Suppressor macrophage treated with lipopolysaccharide for 4 hours (primary cell): ENCODE measurements around the gene FKBP6.
A peak's percentile ranks its signal among the peaks of the same experiment; 100 is the strongest.
"Not testable (repeated sequence)": the region's sequence is repeated elsewhere in the genome, so short reads cannot be mapped to it uniquely, and the experiment has no call there.

ENCODE experiments used
- DNase-seq: peaks from one replicate; pipeline ENCODE4 v3.0.0-alpha.2; 2020

The FKBP6 gene, protein sequence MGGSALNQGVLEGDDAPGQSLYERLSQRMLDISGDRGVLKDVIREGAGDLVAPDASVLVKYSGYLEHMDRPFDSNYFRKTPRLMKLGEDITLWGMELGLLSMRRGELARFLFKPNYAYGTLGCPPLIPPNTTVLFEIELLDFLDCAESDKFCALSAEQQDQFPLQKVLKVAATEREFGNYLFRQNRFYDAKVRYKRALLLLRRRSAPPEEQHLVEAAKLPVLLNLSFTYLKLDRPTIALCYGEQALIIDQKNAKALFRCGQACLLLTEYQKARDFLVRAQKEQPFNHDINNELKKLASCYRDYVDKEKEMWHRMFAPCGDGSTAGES

GRCh38 chr7:73327922-73328321 is at the start of gene FKBP6, which contains the start of gene TRIM50:
FKBP6 (plus strand) TSS chr7:73328161; CDS start chr7:73328429, 268 bp downstream.
TRIM50 (minus strand) TSS chr7:73328082; CDS start chr7:73324787, 3,295 bp downstream.
- DNase-seq = not testable (repeated sequence)

GRCh38 chr7:73297235-73297634 is 30.7 kb upstream of the FKBP6 start:
- not testable (repeated sequence) for DNase-seq

DNA sequence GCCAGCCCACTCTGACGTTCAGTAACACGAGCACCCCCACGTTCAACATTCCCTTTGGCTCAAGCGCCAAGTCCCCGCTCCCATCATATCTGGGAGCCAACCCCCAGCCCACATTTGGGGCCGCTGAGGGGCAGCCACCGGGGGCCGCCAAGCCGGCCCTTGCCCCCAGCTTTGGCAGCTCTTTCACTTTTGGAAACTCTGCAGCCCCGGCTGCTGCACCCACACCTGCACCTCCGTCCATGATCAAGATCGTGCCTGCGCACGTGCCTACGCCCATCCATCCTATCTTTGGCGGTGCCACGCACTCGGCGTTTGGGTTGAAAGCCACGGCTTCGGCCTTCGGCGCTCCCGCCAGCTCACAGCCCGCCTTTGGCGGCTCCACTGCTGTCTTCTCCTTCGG is 30.3 kb upstream of the FKBP6 start:
- DNase-seq = not testable (repeated sequence)

- DNase-seq = not testable (repeated sequence)
Observed at GRCh38 chr7:73299812-73300211, 28.1 kb upstream of the FKBP6 start.

GRCh38 chr7:73301108-73301507 is 26.9 kb upstream of the FKBP6 start:
- DNase-seq = not testable (repeated sequence)

DNA sequence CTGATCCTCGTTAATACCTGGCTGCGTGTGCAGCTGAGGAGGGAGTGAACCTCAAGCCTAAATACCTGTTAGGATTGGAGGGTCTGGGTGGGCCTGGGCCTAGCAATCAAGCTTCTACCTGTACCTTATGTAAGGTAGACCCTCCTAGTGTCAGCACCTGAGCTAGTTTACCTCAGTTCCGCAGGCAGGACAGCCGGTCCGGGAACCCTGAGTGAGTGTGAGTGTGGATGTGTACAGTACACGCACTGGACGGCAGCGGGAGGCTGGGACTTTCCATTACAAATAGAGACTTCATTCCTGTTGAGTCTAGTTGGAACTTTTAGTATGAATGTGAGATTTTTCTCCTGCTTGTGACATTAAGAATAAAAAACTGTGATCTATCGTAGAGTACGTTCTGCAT is 25.1 kb upstream of the FKBP6 start:
- DNase-seq = not testable (repeated sequence)

DNA sequence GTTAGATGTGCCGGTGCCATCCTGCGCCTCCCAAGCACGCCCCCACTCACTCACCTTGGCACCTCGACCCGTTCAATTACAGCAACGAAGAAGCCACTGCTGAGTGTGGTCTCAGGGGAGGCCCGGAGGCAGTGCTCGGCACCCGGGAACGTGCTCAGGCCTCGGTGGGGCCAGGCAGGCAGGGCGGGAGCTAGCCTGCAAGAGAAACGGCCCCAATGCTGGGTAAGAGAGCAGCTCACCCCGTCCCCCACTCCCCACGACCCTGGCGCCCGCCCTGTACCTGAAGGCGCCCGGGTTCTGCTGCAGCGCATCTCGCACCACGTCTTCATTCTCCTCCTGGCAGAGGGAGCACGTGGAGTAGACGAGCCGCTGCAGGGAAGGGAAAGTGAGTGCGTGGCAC is 24.4 kb upstream of the FKBP6 start:
- no peak for DNase-seq

- no peak for DNase-seq
Observed at GRCh38 chr7:73304071-73304470, 23.9 kb upstream of the FKBP6 start.

DNA sequence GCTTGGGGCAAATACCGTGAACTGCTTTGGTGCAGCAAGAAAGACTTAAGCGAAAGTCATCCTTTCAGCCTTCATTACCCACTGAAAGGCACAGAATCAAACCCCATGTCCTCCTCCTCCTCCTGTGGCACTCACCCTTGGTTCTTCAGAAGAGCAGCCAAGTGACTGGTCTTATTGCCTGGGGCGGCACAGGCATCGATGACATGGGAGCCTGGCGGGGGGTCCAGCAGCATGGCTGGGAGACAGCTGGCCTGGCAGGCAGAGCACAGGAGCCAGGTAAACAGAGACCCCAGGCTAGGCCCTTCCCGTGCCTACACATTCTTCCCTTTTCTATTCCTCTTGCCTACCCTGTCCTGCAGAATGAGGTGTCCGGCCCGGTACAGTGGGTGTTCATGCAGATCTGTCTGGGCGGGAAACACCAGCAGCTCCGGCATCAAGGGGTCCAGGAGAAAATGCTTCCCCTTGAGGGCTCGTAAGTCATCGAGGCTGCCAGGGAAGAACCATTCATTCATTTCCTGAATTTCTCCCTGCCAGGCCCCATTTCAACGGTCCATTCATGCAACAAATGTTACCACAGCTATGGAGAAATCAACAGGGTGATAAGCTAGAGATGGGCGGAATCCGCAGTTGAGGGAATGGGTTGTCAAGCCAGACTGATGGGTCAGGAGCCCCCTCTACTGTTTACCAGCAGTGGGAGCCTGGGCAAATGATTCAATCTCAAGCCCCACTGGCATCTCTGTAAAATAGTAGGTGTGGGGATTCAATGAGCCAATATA is 23.2 kb upstream of the FKBP6 start:
- not testable (repeated sequence) for DNase-seq

GRCh38 chr7:73307436-73307835 is 20.5 kb upstream of the FKBP6 start:
- DNase-seq = no peak

DNA sequence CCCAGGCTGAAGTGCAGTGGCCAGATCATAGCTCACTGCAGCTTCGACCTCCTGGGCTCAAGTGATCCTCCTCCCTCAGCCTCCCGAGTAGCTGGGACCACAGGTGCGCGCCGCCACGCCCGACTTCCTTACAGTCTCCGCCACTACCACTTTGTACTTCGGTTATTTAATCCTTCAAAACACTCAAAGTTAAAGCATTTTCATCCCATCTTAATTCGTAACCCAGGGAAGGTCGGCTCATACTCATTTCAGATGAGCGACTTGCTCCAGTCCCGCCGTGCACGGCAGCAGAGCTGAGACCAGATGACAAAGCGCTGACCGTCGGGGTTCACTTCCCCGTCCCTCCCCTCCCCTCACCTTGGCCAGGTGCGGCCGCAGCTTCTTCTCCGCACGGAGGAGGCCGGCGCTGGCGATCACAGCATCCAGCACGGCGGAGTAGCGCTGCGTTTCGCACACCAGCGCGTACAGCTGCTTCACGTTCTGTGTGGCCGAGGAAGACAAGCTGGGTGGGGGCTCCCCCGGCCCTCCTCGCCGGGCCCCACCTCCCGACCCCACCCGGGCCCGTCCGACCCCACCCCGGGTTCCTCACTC is 19.8 kb upstream of the FKBP6 start:
- no peak for DNase-seq

GRCh38 chr7:73308665-73309214 is 19.2 kb upstream of the FKBP6 start, which contains the start of gene NSUN5:
NSUN5 (minus strand) TSS chr7:73308826; CDS start chr7:73308790, 36 bp downstream.
- DNase-seq = peak; percentile 91

DNA sequence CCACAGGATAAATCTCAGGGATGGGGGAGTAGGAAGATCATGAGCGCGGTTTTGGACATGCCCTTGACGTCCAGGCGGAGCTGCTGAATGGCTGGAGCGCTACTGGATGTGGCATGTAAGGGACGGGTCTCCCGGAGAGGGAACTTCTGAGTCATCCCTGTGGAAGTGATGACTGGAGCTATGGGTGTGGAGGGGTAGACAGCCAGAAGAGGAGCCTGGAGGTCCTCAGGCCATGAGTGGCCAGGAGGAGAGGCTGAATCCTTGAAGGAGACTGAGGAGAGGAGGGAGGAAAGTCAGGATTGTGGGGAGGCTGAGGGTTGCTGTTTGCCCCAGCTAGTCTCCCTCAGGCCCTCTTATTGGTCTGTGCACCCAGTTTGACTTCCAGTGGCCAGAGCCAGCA is 16.5 kb upstream of the FKBP6 start:
- not testable (repeated sequence) for DNase-seq

DNA sequence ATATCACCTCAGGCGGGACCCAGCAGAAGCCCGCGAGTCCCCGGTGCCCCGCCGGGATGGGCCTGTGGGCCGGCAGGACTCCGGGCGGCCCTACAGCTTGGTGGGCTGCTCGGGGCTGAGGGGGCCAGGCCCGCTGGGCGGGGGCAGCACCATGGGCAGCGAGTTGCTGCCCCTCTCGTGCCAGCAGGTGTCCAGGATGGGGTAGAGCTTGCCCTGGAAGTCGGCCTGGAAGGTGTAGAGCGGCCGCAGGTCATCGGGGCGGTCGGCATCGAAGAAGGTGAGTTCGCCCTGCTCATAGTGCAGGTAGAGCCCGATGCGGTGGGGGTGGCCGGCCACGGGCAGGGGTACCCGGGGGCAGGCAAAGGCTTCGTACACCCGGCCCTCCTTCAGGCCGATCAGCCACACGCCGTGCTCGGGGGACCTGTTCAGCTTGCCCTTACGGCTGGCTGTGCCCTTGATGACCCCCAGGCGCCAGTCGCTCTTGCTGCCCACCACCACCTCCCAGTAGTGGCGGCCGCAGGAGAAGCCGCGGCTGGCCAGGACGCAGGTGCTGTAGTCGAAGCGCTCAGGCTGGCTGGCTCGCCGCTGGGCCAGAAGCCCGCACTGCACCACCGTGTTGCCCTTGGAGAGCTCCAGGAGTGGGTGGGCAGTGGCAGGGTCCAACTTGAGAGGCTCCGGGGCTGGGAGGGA is 15.0 kb upstream of the FKBP6 start:
- DNase-seq = no peak

- DNase-seq = no peak
Observed at GRCh38 chr7:73313521-73313906, 14.4 kb upstream of the FKBP6 start.

DNA sequence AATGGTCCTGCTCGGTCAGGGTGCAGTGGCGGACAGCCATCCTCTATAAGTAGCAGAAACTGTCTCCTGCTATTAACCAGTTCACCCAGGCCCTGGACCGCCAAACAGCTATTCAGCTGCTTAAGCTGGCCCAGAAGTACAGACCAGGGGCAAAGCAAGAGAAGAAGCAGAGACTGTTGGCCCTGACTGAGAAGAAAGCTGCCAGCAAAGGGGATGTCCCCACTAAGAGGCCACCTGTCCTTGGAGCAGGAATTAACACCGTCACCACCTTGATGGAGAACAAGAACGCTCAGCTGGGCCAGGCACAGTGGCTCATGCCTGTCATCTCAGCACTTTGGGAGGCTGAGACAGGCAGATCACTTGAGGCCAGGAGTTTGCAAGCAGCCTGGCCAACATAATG is 13.7 kb upstream of the FKBP6 start:
- DNase-seq = no peak

DNA sequence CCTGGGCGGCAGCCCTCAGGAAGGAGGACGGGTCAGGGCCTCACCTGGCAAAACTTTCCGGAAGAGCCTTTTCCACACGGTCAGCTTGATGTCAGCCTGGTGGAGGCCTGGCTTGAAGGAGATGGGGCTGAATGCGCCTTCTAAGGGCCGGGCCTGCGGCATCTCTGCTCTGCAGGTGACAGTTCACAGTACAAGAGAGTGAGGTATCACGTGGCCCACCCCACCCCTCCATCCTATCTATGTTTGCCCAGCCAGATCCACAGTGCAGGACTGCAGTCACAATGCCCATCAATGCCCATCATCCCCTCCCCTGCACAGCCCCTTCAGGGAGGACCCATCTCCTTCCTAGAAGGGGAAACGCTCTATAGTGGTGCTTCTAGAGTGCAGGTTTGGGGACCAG is 11.4 kb upstream of the FKBP6 start:
- no peak for DNase-seq

DNA sequence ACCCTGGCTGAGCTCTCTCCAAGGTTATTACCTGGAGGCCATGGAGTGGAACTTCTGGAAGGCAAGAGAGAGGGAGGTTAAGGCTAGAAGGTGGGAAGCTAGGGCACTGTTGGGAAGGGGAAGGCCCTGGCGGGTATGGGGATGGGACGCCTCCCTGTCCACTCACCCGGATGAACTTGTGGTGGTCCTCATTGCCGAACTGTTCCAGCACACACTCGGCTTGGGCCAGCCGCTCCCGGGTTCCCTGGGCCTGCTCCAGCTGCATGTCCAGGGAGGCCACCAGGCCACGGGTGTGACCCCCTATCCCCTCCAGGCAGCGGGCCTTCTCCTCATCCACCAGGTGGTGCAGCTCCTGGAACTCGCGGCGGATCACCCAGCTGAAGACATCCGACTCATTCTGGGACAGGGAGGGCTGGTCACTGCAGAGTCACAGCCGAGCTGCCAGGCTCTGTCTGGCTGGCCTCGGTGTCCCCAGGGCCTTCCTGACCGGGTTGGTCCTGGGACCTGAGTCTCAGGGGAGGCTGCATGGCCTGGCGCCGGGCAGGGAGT is 9.2 kb upstream of the FKBP6 start:
- not testable (repeated sequence) for DNase-seq

GRCh38 chr7:73319541-73319940 is 8.4 kb upstream of the FKBP6 start:
- not testable (repeated sequence) for DNase-seq

GRCh38 chr7:73320009-73320408 is 8.0 kb upstream of the FKBP6 start:
- DNase-seq = not testable (repeated sequence)

DNA sequence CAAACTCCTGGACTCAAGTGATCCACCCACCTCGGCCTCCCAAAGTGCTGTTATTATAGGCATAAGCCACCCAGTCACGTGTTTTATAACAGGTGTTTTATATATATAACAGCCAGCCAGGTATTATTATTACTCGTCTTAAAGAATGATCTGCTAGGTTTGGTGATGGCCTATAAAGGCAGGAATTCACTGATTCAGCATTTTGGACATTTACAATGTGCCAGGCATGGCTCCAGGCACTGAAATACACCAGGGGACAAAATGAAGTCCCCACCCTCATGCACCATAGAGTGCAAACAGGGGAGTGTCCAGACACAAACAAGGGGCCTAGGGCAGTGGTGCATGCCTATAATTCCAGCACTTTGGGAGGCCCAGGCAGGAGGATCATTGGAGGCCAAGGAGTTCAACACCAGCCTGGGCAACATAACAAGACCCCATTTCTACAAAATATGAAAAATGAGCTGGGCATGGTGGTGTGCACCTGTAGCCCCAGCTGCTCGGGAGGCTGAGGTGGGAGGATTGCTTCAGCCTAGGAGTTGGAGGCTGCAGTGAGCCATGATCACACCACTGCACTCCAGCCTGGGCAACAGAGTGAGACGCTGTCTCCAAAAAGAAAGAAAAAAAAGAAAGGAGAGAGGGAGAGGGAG is 4.4 kb upstream of the FKBP6 start:
- DNase-seq = not testable (repeated sequence)
